Measurements from ENCODE around the gene RIPOR2.

GRCh38 chr6:24963887-24964570, 28.3 kb upstream of the RIPOR2 start:
- TF ChIP-seq CTCF (IDR thresholded peaks at IDR 0.05) (no peak), EP300 (IDR thresholded peaks at IDR 0.05) (no peak), POLR2A (IDR thresholded peaks at IDR 0.05) (no peak), POLR2AphosphoS5 (IDR thresholded peaks at IDR 0.05) (peak in 2 of 3 donors; percentile 26 to 61)

Measured in stomach (tissue), 4 donors.